Stimulated activated CD4-positive, alpha-beta T cell treated with anti-CD3 and anti-CD28 coated beads, Interleukin-2, amount 100 ng/mL, for 4 hours (primary cell): ENCODE data around the gene WDHD1.
"Not testable (repeated sequence)": the region's sequence is repeated elsewhere in the genome, so short reads cannot be mapped to it uniquely, and the experiment has no call there.

Source experiments
- DNase-seq: peaks from one replicate; pipeline ENCODE4 v3.0.0-alpha.2; 2020; ENCODE audit warnings: low read depth

Gene WDHD1, protein sequence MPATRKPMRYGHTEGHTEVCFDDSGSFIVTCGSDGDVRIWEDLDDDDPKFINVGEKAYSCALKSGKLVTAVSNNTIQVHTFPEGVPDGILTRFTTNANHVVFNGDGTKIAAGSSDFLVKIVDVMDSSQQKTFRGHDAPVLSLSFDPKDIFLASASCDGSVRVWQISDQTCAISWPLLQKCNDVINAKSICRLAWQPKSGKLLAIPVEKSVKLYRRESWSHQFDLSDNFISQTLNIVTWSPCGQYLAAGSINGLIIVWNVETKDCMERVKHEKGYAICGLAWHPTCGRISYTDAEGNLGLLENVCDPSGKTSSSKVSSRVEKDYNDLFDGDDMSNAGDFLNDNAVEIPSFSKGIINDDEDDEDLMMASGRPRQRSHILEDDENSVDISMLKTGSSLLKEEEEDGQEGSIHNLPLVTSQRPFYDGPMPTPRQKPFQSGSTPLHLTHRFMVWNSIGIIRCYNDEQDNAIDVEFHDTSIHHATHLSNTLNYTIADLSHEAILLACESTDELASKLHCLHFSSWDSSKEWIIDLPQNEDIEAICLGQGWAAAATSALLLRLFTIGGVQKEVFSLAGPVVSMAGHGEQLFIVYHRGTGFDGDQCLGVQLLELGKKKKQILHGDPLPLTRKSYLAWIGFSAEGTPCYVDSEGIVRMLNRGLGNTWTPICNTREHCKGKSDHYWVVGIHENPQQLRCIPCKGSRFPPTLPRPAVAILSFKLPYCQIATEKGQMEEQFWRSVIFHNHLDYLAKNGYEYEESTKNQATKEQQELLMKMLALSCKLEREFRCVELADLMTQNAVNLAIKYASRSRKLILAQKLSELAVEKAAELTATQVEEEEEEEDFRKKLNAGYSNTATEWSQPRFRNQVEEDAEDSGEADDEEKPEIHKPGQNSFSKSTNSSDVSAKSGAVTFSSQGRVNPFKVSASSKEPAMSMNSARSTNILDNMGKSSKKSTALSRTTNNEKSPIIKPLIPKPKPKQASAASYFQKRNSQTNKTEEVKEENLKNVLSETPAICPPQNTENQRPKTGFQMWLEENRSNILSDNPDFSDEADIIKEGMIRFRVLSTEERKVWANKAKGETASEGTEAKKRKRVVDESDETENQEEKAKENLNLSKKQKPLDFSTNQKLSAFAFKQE

DNA sequence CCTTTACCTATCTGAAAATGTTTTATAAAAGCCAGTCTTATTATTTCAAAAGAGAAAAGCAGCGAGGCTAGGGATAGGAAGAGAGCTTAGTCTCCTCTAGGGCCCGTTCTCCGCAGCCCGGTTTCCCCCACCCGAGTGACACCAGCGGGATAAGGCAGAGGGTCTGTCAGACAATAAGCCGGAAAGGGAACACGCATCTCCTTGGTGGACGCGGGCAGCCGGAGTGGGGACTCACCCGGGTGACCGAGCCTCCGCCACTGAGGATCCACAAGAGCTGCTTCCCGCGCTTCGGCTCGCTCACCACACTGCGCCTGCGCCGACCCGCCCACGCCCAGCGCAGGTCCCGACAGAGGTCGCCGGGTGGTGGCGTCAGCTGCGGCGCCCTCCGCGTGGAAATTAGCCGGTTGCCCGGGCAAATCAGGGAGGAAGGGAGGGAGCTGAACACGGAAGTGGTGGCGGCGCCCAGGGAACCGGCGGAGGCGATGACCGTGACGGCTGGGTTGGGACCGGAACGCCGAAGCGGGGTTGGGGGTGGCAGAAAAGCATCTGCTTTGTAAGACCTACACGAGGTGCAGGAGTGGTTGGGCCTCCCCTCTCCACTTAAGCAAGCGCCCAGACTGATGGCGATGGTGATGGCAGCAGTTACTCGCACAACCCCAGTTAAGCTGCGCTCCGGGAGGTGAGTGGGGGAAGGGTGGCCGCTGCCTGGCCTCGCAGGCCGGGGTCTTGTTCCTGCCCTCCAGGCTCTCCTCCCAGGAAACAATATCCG is at the start of gene WDHD1, which contains the start of gene SOCS4:
WDHD1 (minus strand) TSS at position 307 of the 769 bp plus-strand sequence. CDS start 312 bp downstream, outside the sequence.
SOCS4 (plus strand) TSS at position 444 of the 769 bp plus-strand sequence. CDS start 15,806 bp downstream, outside the sequence.
- peak; percentile 94 for DNase-seq

DNA sequence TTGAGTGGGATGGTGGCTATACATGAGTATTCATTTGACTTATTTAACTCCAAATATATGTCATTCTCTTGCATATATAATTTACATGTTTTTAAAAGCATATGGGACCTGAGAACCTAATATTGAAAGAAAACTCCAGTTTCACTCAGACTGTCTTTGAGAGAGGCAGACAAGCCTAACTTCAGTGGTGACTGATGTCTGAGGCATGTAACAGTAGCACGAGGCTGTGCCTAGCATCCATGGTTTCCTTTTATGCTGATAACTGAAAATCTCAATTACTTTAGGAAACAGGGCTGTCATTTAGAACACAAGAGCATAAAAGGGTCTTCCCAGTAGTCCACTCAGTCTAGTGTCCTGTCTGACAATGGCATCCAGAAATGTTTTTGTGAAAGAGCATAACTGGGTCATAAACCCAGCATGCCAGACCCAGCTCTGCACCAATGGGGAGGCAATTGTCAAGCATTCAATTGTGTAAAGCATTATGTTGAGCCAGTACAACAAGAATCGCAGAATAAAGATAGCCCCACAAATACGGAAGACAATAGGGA is 48.8 kb upstream of the WDHD1 start:
- DNase-seq = no peak

DNA sequence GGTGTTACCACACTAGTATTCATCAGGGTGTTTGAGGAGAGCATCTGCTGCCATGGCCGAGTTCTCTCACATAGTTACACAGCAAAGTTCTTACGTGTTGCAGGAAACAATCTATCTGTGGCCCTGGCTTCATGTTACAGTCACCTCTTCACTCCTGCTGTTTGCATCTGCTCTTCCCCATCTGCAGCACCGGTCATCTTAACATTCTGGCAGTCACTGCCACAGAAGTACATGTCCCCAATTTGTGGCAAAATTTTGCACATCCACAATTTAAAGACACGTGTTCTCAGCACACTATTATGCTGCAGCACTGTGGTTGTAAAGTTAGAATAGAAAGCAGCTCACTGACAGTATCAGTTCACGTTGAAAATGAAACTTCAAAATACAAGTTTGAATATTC is 47.8 kb upstream of the WDHD1 start:
- no peak for DNase-seq

DNA sequence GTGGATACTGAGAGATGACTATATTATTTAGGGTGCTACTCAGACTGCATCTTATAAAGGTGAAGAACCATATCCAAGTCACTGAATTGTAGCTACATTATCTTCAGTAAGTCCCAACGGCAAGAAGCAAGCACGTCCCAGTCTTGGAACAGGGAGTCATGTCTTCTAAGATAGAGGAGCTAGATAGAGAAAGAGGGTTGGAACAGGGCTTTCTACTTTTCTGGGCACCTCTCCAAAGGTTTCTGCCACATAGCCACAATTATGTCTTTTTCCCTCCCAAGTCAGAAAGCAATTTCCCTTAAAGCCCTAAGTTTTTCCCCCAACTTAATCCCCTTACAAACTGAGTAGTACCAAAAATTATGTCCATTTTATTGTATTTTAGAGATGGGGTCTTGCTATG is 47.0 kb upstream of the WDHD1 start:
- no peak for DNase-seq

DNA sequence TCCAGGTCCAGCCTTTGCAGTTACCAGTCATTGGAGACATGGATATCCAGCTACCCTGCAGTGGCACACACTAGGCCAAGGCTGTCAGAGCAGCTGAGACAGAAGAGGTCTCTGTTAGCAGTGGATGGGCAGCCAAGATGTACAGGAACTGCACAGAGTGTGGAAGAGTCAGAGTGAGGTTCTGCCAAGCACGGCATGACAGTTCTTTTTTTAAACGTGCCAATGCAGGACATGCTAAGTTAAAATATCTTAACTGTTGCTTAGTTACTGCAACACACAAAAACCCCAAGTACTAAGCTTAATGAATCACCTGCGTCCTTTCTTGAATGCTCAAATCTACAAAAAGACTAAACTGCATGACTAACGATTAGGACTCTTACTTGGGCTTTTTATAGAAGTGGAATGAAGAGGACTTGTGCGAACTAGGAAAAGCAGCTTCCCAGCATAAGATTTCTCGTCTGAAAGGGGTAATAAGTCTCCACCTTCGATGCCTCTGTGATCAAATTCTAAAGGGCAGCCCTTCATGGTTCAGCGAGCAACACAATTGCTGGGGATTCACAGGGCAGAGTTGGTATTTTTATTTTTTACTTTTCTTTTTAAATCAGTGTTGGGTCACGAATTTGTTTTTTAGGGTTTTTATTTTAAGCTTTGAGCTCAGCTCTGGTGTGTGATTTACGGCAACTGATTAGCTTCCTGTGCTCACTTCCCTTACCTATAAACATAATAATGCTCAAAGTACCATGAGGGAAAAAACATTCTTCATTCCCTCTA is 45.2 kb upstream of the WDHD1 start:
- no peak for DNase-seq

DNA sequence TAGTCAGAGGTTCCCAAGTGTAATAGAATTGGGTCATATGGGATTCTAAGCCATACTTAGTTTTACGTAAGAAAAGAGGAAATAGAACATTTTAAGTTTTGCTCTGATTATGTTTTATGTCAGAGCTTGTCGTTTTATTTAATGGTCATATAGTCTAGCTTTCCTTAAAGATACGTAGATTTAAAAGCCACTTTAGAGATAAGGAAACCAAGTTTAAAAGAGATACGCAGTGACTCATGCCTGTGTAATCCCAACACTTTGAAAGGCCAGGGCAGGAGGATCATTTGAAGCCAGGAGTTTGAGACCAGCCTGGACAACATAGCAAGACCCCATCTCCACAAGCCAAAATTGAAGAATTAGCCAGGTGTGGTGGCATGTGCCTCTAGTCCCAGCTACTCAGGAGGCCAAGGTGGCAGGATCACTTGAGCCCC is 44.1 kb upstream of the WDHD1 start:
- no peak for DNase-seq

DNA sequence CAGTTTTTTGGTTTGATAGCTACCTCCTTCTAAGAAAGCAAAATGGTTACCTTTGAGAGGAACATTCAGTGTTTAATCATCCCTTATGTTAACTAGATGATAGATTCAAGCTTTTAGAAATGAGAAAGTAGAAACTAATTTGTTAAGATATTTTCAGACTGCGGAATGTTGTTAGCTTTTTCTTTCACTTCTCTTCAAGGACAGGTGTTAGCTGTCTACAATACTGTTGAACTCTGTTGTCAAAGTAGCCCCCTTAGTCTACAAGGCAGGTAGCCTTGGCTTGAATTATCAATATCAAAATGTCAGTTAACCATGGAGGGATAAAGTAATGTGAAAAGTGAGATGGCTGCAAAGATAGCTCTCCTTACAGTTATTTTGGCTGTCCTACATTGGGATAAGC is 39.3 kb upstream of the WDHD1 start:
- DNase-seq = no peak

DNA sequence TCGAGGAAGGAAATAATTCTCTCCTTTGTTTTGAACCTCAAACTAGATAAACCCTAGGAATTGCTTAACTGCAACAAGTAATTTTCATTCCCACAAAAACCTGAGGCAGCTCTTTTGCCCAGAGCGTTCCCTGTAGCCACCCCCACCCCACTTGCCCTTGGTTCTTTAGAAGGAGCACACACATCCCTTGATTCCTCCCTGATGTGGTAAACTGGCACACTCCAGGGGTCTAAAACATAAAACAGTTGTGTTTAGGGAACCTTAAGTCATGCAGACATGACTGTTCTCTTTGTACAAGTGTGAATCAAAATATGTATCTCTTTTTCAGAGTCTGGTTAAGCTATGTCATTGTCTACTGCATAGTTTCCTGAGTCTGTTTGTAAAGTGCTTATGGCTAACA is 38.5 kb upstream of the WDHD1 start:
- no peak for DNase-seq

DNA sequence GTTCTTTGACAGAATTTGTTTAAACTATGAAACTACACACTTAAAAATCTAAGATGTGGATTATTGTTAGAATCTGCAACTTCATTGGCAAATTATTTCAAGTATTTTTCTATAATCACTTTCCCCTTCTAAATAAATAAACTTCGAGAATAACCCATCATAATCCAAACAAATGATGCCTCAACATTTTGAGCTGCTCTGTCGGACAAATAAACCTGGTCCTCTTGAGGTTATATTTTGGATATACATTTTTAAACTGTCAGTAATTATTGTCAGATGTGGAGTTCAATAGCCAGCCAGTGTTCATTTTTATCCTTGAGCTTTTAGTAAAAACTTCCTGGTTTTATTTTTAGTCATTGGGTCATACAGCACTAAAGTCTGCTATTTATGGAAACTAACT is 38.0 kb upstream of the WDHD1 start:
- DNase-seq = not testable (repeated sequence)

DNA sequence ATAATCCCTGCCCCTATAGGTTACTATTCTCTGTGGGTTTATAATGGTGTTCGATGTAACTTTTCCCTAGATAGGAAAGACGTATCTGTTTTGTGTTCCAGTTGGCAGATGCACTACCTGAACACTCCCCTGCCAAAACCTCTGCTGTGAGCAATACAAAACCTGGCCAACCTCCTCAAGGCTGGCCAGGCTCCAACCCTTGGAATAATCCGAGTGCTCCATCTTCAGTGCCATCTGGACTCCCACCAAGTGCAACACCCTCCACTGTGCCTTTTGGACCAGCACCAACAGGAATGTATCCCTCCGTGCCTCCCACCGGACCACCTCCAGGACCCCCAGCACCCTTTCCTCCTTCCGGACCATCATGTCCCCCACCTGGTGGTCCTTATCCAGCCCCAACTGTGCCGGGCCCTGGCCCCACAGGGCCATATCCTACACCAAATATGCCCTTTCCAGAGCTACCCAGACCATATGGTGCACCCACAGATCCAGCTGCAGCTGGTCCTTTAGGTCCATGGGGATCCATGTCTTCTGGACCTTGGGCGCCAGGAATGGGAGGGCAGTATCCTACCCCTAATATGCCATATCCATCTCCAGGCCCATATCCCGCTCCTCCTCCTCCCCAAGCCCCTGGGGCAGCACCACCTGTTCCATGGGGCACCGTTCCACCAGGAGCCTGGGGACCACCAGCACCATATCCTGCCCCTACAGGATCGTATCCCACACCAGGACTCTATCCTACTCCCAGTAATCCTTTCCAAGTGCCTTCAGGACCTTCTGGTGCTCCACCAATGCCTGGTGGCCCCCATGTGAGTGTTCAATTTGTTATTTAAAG is 35.8 kb upstream of the WDHD1 start:
- DNase-seq = no peak

DNA sequence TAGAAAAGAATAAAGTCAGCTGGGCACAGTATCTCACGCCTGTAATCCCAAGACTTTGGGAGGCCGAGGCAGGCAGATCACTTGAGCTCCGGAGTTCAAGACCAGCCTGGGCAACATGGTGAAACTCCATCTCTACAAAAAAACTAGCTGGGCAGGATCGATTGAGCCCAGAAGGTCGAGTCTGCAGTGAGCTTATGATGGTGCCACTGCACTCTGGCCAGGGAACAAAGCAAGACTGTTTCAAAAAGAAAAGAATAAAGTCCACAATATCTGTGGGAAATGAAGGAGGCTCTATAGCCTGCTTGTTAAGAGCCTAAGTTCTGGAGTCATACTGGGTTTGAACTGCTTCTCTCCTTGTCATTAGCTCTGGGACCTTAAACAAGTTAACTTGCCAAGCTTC is 32.4 kb upstream of the WDHD1 start:
- DNase-seq = no peak

DNA sequence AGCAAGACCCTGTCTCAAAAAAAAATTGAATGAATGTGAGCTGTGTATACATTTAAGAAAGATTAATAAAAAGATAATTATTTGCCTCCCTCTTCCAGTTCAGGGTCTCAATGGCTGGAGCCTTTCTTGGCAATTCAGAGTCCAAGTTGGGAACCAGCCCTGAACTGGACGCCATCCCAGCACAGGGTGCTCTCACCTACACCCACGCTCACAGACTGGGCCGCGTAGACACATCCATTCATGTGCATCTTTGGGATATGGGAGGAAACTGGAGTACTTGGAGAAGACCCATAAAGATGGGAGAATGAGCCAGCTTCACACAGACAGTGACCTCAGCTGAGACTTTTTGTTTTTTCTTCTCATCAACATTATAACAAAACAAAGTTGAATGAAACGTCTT is 31.0 kb upstream of the WDHD1 start:
- DNase-seq = no peak

DNA sequence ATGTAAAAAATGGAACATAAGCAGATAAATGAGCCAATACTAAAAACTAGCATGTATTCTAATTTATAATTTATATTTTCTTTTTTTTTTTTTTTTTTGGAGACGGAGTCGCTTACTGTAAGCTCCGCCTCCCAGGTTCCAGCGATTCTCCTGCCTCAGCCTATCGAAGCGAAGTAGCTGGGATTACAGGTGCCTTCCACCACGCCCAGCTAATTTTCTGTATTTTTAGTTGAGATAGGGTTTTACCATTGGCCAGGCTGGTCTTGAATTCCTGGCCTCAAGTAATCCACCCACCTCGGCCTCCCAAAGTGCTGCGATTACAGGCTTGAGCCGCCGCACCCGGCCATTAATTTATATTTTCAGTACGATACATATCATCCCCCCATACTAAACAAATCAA is 27.2 kb upstream of the WDHD1 start:
- no peak for DNase-seq

DNA sequence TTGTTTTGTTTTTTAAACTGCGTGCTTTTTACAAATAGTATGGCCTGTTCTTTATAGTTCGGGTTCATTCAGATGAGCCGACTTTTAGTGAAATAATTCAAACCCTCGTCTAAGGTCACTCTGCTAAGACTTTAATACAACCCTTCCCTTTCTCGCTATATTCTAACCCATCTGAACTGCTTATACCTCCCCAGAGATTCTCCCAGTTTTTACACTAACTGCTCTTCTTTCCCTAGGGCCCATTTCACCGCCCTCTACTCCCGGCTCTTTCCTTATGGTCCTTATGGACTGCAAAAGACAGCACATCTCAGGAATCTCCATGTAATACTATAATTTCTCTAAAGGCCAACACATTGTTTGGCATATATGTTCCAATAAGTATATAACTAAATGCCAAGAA is 26.6 kb upstream of the WDHD1 start:
- DNase-seq = no peak

DNA sequence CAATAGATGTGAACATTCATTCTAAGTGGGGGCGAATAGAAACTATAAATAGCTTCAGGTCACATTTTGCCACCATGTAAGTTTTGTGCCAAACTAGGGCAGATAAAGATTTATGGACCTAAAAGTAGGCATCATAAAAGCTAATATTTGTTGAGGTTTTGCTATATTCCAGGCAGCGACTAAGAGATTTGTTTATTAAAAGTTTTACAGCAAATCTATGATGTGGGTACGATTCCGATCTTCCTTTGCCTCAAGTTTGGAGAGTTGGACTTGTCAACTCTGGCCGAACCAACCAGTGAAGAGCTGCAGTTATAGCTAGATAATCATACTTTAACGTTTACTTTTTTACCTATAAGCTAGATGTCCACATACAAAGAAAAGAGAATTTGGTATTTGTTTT is 26.1 kb upstream of the WDHD1 start:
- no peak for DNase-seq

DNA sequence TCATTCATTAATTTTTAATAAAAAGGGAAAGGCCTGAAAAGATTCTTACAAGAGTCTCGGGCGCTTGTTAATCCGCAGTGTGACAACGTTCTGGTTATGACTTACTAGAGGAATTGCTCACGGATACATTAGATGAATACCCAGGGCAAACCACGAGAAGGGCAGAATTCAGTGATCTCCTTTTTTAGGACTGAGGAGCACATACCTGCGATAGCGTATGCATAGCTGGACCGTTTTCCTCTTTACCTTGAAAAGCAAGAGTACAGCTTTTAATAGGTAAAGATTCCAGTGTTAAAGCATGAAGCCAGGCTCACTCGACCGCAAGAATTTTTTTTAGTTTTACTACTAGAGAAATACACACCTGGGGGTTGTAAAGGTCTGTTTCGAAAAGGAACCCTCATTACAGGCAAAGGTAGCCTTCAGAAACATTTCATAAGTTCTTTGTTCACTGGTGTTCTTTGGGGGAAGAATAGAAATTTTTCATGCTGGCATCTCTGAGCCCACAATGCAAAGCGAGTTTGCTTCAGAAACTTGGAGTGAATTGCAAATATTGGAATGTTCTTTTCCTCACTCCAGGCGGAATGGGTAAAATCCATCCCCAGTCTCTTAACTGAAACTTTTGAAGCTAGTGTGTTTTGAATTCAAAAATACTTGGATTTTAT is 25.5 kb upstream of the WDHD1 start:
- no peak for DNase-seq

DNA sequence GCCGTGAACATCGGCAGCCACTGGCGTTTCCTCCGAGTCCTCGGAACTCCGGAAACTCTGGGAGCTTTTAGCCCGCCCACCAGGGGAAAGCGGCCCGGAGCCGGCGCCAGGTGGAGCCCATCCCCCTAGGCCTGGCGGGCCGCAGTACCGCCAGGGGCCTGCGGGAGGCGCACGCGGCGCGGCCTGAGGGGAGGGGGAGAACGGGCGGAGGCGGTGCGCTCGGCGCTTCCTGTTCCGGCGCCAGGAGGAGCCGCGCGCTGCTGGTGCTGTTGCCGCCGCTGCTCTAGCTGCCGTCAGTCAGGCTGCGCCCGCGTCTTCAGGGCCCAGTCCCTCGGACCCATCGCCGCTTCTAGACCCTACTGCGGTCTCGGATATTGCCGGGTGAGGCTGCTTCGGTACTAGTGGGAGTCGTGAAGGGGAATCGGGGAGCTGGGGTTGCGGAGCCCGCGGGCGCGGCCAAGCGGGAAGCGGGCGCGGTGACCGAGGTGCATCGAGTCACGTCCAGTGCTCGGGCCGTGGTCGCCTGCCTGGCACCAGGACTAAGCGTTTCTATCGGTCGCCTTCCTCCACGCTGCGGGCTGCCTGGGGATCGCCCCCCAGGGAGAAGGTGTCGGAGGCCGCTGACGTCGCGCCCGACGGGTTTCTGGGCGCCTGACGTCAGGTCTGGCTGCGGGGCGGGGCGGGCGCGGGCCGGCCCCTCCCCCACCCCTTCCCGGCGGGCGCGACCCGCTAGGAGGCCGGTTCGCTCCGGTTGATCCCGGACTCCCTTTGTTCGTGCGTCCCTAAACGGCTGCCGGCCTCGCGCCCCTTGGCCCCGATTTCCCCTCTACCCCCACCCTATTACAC is 24.7 kb upstream of the WDHD1 start, which contains the start of gene MAPK1IP1L:
MAPK1IP1L (plus strand) TSS at position 225 of the 846 bp plus-strand sequence. CDS start 10,037 bp downstream, outside the sequence.
- DNase-seq = peak; percentile 82

DNA sequence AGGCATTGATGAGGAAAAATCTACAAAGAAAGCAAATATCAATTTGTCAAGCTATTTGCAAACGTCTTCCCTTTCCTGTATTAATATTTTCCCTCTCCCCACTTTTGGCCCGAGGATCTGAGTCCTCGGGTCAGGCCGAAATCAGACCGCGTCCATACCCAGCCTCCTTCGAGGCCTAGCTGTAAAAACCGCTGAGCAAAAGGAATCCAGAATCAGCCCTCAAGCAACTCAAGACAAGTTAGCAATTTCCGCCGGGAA is 24.2 kb upstream of the WDHD1 start:
- no peak for DNase-seq
